Hematopoietic multipotent progenitor cell treated with erythropoietin and hydrocortisone succinate and interleukin-3 and kit ligand, for 15 days (in vitro differentiated cells): ENCODE data around the gene CDK2AP2.
"Not testable (repeated sequence)": the region's sequence is repeated elsewhere in the genome, so short reads cannot be mapped to it uniquely, and the experiment has no call there.

Experiments used
- DNase-seq: peaks from one replicate; pipeline ENCODE4 v3.0.0-alpha.2; 2015; ENCODE audit warnings: low spot score

Gene CDK2AP2

GRCh38 chr11:67489885-67490726 is 17.9 kb downstream of the CDK2AP2 start:
- DNase-seq, result no peak

- no peak for DNase-seq
Measured at GRCh38 chr11:67489203-67489884, 18.6 kb downstream of the CDK2AP2 start.

GRCh38 chr11:67486481-67487195 is 21.3 kb downstream of the CDK2AP2 start:
- no peak for DNase-seq

GRCh38 chr11:67485873-67486361 is 22.0 kb downstream of the CDK2AP2 start:
- not testable (repeated sequence) for DNase-seq

- DNase-seq, result no peak
Measured at GRCh38 chr11:67484847-67485311, 23.1 kb downstream of the CDK2AP2 start.

- DNase-seq, result no peak
Measured at GRCh38 chr11:67483831-67484665, 23.9 kb downstream of the CDK2AP2 start.

- DNase-seq, result peak; percentile 98
Measured at GRCh38 chr11:67482827-67483798, 24.8 kb downstream of the CDK2AP2 start, which contains the start of gene AIP. TSS of gene AIP (plus strand) at chr11:67483026. CDS start at chr11:67483159, 133 bp downstream.

GRCh38 chr11:67482275-67482826 is 25.6 kb downstream of the CDK2AP2 start:
- no peak for DNase-seq

- not testable (repeated sequence) for DNase-seq
Measured at GRCh38 chr11:67477344-67478050, 30.5 kb downstream of the CDK2AP2 start.

GRCh38 chr11:67476692-67477091 is 31.3 kb downstream of the CDK2AP2 start:
- not testable (repeated sequence) for DNase-seq

GRCh38 chr11:67472882-67473281 is 35.1 kb downstream of the CDK2AP2 start:
- no peak for DNase-seq

GRCh38 chr11:67470337-67471002 is 37.5 kb downstream of the CDK2AP2 start:
- DNase-seq, result no peak

GRCh38 chr11:67469508-67469811 is 38.5 kb downstream of the CDK2AP2 start:
- no peak for DNase-seq

- peak; percentile 91 for DNase-seq
Measured at GRCh38 chr11:67468759-67469507, 39.0 kb downstream of the CDK2AP2 start, which contains the start of gene TMEM134. TSS of gene TMEM134 (minus strand) at chr11:67469251. CDS start at chr11:67469192, 59 bp downstream.

GRCh38 chr11:67468456-67468758 is 39.6 kb downstream of the CDK2AP2 start:
- DNase-seq, result no peak

GRCh38 chr11:67468056-67468455 is 39.9 kb downstream of the CDK2AP2 start:
- no peak for DNase-seq

- no peak for DNase-seq
Measured at GRCh38 chr11:67466962-67467771, 40.8 kb downstream of the CDK2AP2 start.
